CD14-positive monocyte (primary cell): Measurements from ENCODE around the gene KCNJ10. TPM values are rescaled to one million over a fixed set of nuclear protein-coding genes. Genes with fewer than 3 reads are reported as not detected.
A peak's percentile ranks its signal among the peaks of the same experiment; 100 is the strongest.

Experiments used
- DNase-seq, 3 donors: peaks; one replicate each; pipeline ENCODE4 v3.0.0-alpha.2; 2011 to 2022
- H2AFZ ChIP-seq: 2 replicates; pipeline ENCODE4 v1.6.0; 2012; ENCODE audit warnings: mild to moderate bottlenecking, low read depth, low read length, inconsistent platforms; ENCODE audit not compliant: insufficient read depth, poor library complexity, severe bottlenecking
- H3K27ac ChIP-seq, 2 donors: 1 replicate in 1 of 2; 2 replicates in 1 of 2; pipeline ENCODE4 v1.5.1; 2012 to 2013; ENCODE audit warnings: low read length in 2 of 2, control low read depth in 1 of 2, inconsistent platforms in 1 of 2, low read depth in 1 of 2, mild to moderate bottlenecking in 1 of 2
- H3K27me3 ChIP-seq, 2 donors: one replicate each; pipeline versions ENCODE4 v1.6.0 to v1.6.1; 2011 to 2013; ENCODE audit warnings: low read length in 2 of 2; ENCODE audit not compliant: control insufficient read depth in 2 of 2, insufficient read depth in 2 of 2
- H3K36me3 ChIP-seq, 2 donors: replicated peaks in 1 of 2; 1 replicate in 1 of 2; 2 replicates in 1 of 2; pipeline versions ENCODE4 v1.5.1 to v1.6.1; 2012 to 2013; ENCODE audit warnings: low read length in 2 of 2, control low read depth in 1 of 2, inconsistent platforms in 1 of 2, mild to moderate bottlenecking in 1 of 2; ENCODE audit not compliant: insufficient read depth in 2 of 2, control insufficient read depth in 1 of 2
- H3K4me1 ChIP-seq, 2 donors: 1 replicate in 1 of 2; 2 replicates in 1 of 2; pipeline versions ENCODE4 v1.5.1 to v1.6.1; 2012 to 2013; ENCODE audit warnings: low read length in 2 of 2, control low read depth in 1 of 2, inconsistent platforms in 1 of 2, mild to moderate bottlenecking in 1 of 2, moderate library complexity in 1 of 2; ENCODE audit not compliant: insufficient read depth in 2 of 2, control insufficient read depth in 1 of 2
- H3K4me2 ChIP-seq: replicated peaks from 2 replicates; pipeline ENCODE3; 2012; ENCODE audit warnings: low read length, moderate library complexity, mild to moderate bottlenecking; ENCODE audit not compliant: poor library complexity, severe bottlenecking; ENCODE audit errors: extremely low read depth
- H3K4me3 ChIP-seq, 3 experiments: fragments of 200-600 bp in 1 of 3; sonication (generic) in 1 of 3; replicated peaks in 1 of 3; 1 replicate in 2 of 3; 2 replicates in 1 of 3; pipeline ENCODE4 v1.5.1; 2011 to 2013; ENCODE audit warnings: low read length in 3 of 3, mild to moderate bottlenecking in 3 of 3, control low read depth in 2 of 3, low read depth in 2 of 3, inconsistent platforms in 1 of 3, moderate library complexity in 1 of 3
- H3K79me2 ChIP-seq: 2 replicates; pipeline ENCODE4 v1.6.0; 2012; ENCODE audit warnings: mild to moderate bottlenecking, control low read depth, inconsistent platforms, low read length, moderate library complexity; ENCODE audit not compliant: insufficient read depth
- H3K9ac ChIP-seq: 2 replicates; pipeline ENCODE4 v1.6.0; 2017; ENCODE audit warnings: low read length, mild to moderate bottlenecking; ENCODE audit not compliant: insufficient read depth, poor library complexity, severe bottlenecking
- H3K9me3 ChIP-seq, 2 donors: replicated peaks in 1 of 2; 1 replicate in 1 of 2; 2 replicates in 1 of 2; pipeline versions ENCODE4 v1.5.1 to v1.6.1; 2012 to 2013; ENCODE audit warnings: low read length in 2 of 2, control low read depth in 1 of 2; ENCODE audit not compliant: control insufficient read depth in 1 of 2, insufficient read depth in 1 of 2
- H4K20me1 ChIP-seq: 2 replicates; pipeline ENCODE4 v1.6.0; 2012; ENCODE audit warnings: mild to moderate bottlenecking, low read length, control low read depth, moderate library complexity; ENCODE audit not compliant: insufficient read depth
- H3K27ac Mint-ChIP-seq, 7 donors: one replicate each; pipeline ENCODE4 v1.8.0; 2020; ENCODE audit warnings: mild to moderate bottlenecking in 7 of 7, mixed read lengths in 7 of 7, moderate library complexity in 6 of 7, inconsistent platforms in 2 of 7
- H3K27me3 Mint-ChIP-seq, 3 donors: one replicate each; pipeline ENCODE4 v1.8.0; 2021 to 2022; ENCODE audit warnings: low read depth in 3 of 3, mild to moderate bottlenecking in 3 of 3, mixed read lengths in 3 of 3, moderate library complexity in 3 of 3, inconsistent platforms in 1 of 3
- H3K36me3 Mint-ChIP-seq, 2 donors: one replicate each; pipeline ENCODE4 v1.8.0; 2020; ENCODE audit warnings: mixed read lengths in 2 of 2, inconsistent platforms in 1 of 2, mild to moderate bottlenecking in 1 of 2
- H3K4me1 Mint-ChIP-seq: one replicate; pipeline ENCODE4 v1.8.0; 2020; ENCODE audit warnings: mild to moderate bottlenecking, mixed read lengths
- H3K4me3 Mint-ChIP-seq, 2 donors: one replicate each; pipeline ENCODE4 v1.8.0; 2020; ENCODE audit warnings: mild to moderate bottlenecking in 2 of 2, mixed read lengths in 2 of 2, moderate library complexity in 1 of 2
- H3K9me3 Mint-ChIP-seq, 7 donors: one replicate each; pipeline ENCODE4 v1.8.0; 2020 to 2022; ENCODE audit warnings: mixed read lengths in 7 of 7, mild to moderate bottlenecking in 6 of 7, moderate library complexity in 6 of 7, inconsistent platforms in 2 of 7
- CTCF ChIP-seq: fragments of 200-600 bp; IDR thresholded peaks from one replicate; pipeline ENCODE4 v1.8.0; 2022; ENCODE audit warnings: antibody characterized with exemption, mild to moderate bottlenecking
- WGBS: methylation state at CpG from one replicate; pipeline ENCODE4 v1.1.5; 2013; ENCODE audit warnings: missing lambda C conversion rate; ENCODE audit not compliant: insufficient coverage; 5-methylcytosine and 5-hydroxymethylcytosine counted together
- intact Hi-C, 2 donors: fragments of 100-400 bp; cut with micrococcal nuclease; formaldehyde crosslinking; loops; one replicate each; pipeline versions ENCODE4 v1.15.0 to v1.15.1; 2023
- polyA plus RNA-seq, 3 donors: library from polyadenylated mRNA; depleted of rRNA in 1 of 3; unstranded in 2 of 3; stranded (reverse) in 1 of 3; fragments of 300-500 nt in 2 of 3; fragments of >200 nt in 1 of 3; fragmentation: Illumina TruSeq in 2 of 3; gene quantifications; 1 replicate in 2 of 3; 2 replicates in 1 of 3; pipeline ENCODE4 v1.2.3, GENCODE V29; 2012 to 2021

The KCNJ10 gene
- polyA plus RNA-seq, 3 donors, result 0.23 TPM; not detected in 2

- no peak overlapping the region for H3K27ac ChIP-seq
- no peak for TF ChIP-seq CTCF
- H3K9me3 Mint-ChIP-seq, result peaks cover 0 to 8% (median 0%) of the 10 kb centered on the region in 7 donors
- H3K36me3 ChIP-seq, result no peaks in the 10 kb centered on the region
- peaks cover 0 to 10% of the 10 kb centered on the region in 2 donors for H3K36me3 Mint-ChIP-seq
- H3K9ac ChIP-seq, result no peak overlapping the region
- DNase-seq, result no peak
- no peak overlapping the region for H3K4me2 ChIP-seq
- peak overlapping the region in 1 of 7 donors; percentile 43 for H3K27ac Mint-ChIP-seq
- no peak overlapping the region for H3K4me3 ChIP-seq
- H3K4me3 Mint-ChIP-seq, result no peak overlapping the region
- intact Hi-C loops, result no loop called here
- peaks cover 39% of the 10 kb centered on the region for H3K4me1 Mint-ChIP-seq
- no peaks in the 10 kb centered on the region for H4K20me1 ChIP-seq
- no peak overlapping the region for H2AFZ ChIP-seq
- peaks cover 27 to 38% of the 10 kb centered on the region in 2 donors for H3K4me1 ChIP-seq
- H3K79me2 ChIP-seq, result no peaks in the 10 kb centered on the region
- no peaks in the 10 kb centered on the region for H3K9me3 ChIP-seq
- 82% methylated on average over 5 of the region's 6 CpGs for WGBS
- H3K27me3 Mint-ChIP-seq, result peaks cover 19 to 34% (median 19%) of the 10 kb centered on the region in 3 donors
- peaks cover 6 to 23% of the 10 kb centered on the region in 2 donors for H3K27me3 ChIP-seq
Observed at GRCh38 chr1:159949123-159949522, 120.8 kb downstream of the KCNJ10 start.

Other genes with a start within 250 kb of the KCNJ10 start
- gene SLAMF8, start 243.3 kb downstream of the KCNJ10 start, polyA plus RNA-seq, result 1 to 10 TPM; 2.6 to 5.7 (median 5.7) TPM
- gene VSIG8, start 207.5 kb downstream of the KCNJ10 start, polyA plus RNA-seq, result under 1 TPM in 1 of 3 donors, not detected in 2; 0.04 TPM
- gene CFAP45, start 170.0 kb downstream of the KCNJ10 start, polyA plus RNA-seq, result 1 to 10 TPM in 1 of 3 donors, under 1 TPM in 1, not detected in 1; 0.12 to 1.0 TPM
- 1,000 to 10,000 TPM in 1 of 3 donors, 100 to 1,000 TPM in 2; 658 to 1,259 (median 918) TPM for gene TAGLN2, start 144.7 kb downstream of the KCNJ10 start, polyA plus RNA-seq
- under 1 TPM in 1 of 3 donors, not detected in 2; 0.04 TPM for gene IGSF9, start 124.5 kb downstream of the KCNJ10 start, polyA plus RNA-seq
- gene SLAMF9, start 115.9 kb downstream of the KCNJ10 start, polyA plus RNA-seq, result under 1 TPM in 1 of 3 donors, not detected in 2; 0.17 TPM
- 1 to 10 TPM; 3.7 to 4.2 (median 4.0) TPM for gene PIGM, start 38.2 kb downstream of the KCNJ10 start, polyA plus RNA-seq
- not detected for gene KCNJ9, start 11.4 kb upstream of the KCNJ10 start, polyA plus RNA-seq
- 10 to 100 TPM in 2 of 3 donors, 1 to 10 TPM in 1; 9.6 to 23.9 (median 10.8) TPM for gene IGSF8, start 28.5 kb upstream of the KCNJ10 start, polyA plus RNA-seq
- gene ATP1A2, start 45.6 kb upstream of the KCNJ10 start, polyA plus RNA-seq, result under 1 TPM in 1 of 3 donors, not detected in 2; 0.03 TPM
- gene ATP1A4, start 81.4 kb upstream of the KCNJ10 start, polyA plus RNA-seq, result 10 to 100 TPM in 1 of 3 donors, under 1 TPM in 1, not detected in 1; 1.00 to 16.0 TPM
- gene CASQ1, start 120.4 kb upstream of the KCNJ10 start, polyA plus RNA-seq, result 10 to 100 TPM in 1 of 3 donors, under 1 TPM in 1, not detected in 1; 0.09 to 11.1 TPM
- 100 to 1,000 TPM in 1 of 3 donors, 10 to 100 TPM in 2; 23.6 to 163 (median 38.1) TPM for gene PEA15, start 135.2 kb upstream of the KCNJ10 start, polyA plus RNA-seq
- gene DCAF8, start 192.4 kb upstream of the KCNJ10 start, polyA plus RNA-seq, result 100 to 1,000 TPM in 1 of 3 donors, 10 to 100 TPM in 2; 35.5 to 205 (median 44.6) TPM
- gene PEX19, start 215.0 kb upstream of the KCNJ10 start, polyA plus RNA-seq, result 10 to 100 TPM; 17.4 to 38.2 (median 37.4) TPM